MM.1S (cell line): Measurements from ENCODE around the gene RPS10.
"Not testable (repeated sequence)": the region's sequence is repeated elsewhere in the genome, so short reads cannot be mapped to it uniquely, and the experiment has no call there.

ENCODE experiments used
- DNase-seq: peaks from one replicate; pipeline ENCODE4 v3.0.0-alpha.2; 2015
- H2AFZ ChIP-seq: fragments of 300-600 bp; sonication (generic); 2 replicates; pipeline ENCODE4 v1.6.0; 2016; ENCODE audit warnings: antibody characterized with exemption, low read length
- H3F3A ChIP-seq: fragments of 300-600 bp; sonication (generic); 2 replicates; pipeline ENCODE4 v1.6.1; 2016; ENCODE audit warnings: mild to moderate bottlenecking, antibody characterized with exemption, low read length, moderate library complexity, mixed read lengths; ENCODE audit not compliant: insufficient read depth
- H3K27ac ChIP-seq: fragments of 300-600 bp; sonication (generic); 2 replicates; pipeline ENCODE4 v1.5.1; 2016; ENCODE audit warnings: mild to moderate bottlenecking, low read length
- H3K27me3 ChIP-seq: fragments of 300-600 bp; sonication (generic); replicated peaks from 2 replicates; pipeline ENCODE4 v1.6.0; 2016; ENCODE audit warnings: low read length; ENCODE audit not compliant: insufficient read depth
- H3K36me3 ChIP-seq: fragments of 300-600 bp; sonication (generic); replicated peaks from 2 replicates; pipeline ENCODE4 v1.6.1; 2016; ENCODE audit warnings: mild to moderate bottlenecking, low read length, mixed read lengths; ENCODE audit not compliant: insufficient read depth
- H3K4me1 ChIP-seq: fragments of 300-600 bp; sonication (generic); 2 replicates; pipeline ENCODE4 v1.6.1; 2016; ENCODE audit warnings: low read length, mixed read lengths
- H3K4me2 ChIP-seq: fragments of 300-600 bp; sonication (generic); 2 replicates; pipeline ENCODE4 v1.6.0; 2016; ENCODE audit warnings: low read depth, low read length
- H3K4me3 ChIP-seq: fragments of 300-600 bp; sonication (generic); 2 replicates; pipeline ENCODE4 v1.5.1; 2016; ENCODE audit warnings: low read length, mixed read lengths
- H3K79me2 ChIP-seq: fragments of 300-600 bp; sonication (generic); 2 replicates; pipeline ENCODE4 v1.6.1; 2016; ENCODE audit warnings: mixed run types, low read length, mixed read lengths
- H3K9ac ChIP-seq: fragments of 300-600 bp; sonication (generic); 2 replicates; pipeline ENCODE4 v1.6.1; 2016; ENCODE audit warnings: low read length, mixed read lengths
- H3K9me2 ChIP-seq: fragments of 300-600 bp; sonication (generic); replicated peaks from 2 replicates; pipeline ENCODE4 v1.6.1; 2016; ENCODE audit warnings: mild to moderate bottlenecking, low read length, mixed read lengths; ENCODE audit not compliant: insufficient read depth
- H3K9me3 ChIP-seq: fragments of 300-600 bp; sonication (generic); replicated peaks from 2 replicates; pipeline ENCODE4 v1.6.1; 2016; ENCODE audit warnings: mild to moderate bottlenecking, low read length, mixed read lengths; ENCODE audit not compliant: insufficient read depth
- H4K20me1 ChIP-seq: fragments of 300-600 bp; sonication (generic); 2 replicates; pipeline ENCODE4 v1.6.1; 2016; ENCODE audit warnings: mild to moderate bottlenecking, low read length, moderate library complexity, mixed read lengths; ENCODE audit not compliant: insufficient read depth
- CTCF ChIP-seq: fragments of 300-600 bp; sonication (generic); IDR thresholded peaks from 2 replicates; pipeline ENCODE4 v1.5.1; 2016; ENCODE audit warnings: antibody characterized with exemption, low read length, mixed read lengths
- EZH2 ChIP-seq: fragments of 300-600 bp; sonication (generic); optimal IDR thresholded peaks from 2 replicates; pipeline ENCODE3; 2017; ENCODE audit warnings: low read depth, mild to moderate bottlenecking, antibody characterized with exemption, low read length, mixed read lengths
- EZH2phosphoT487 ChIP-seq: fragments of 300-600 bp; sonication (generic); IDR thresholded peaks from 2 replicates; pipeline ENCODE4 v1.6.1; 2018; ENCODE audit warnings: antibody characterized with exemption, low read length

RPS10 gene

GRCh38 chr6:34412643-34413214 is 13.1 kb downstream of the RPS10 start:
- no peaks in the 10 kb centered on the region for H3K4me1 ChIP-seq
- no peak for DNase-seq
- no peak overlapping the region for H3K4me2 ChIP-seq
- H2AFZ ChIP-seq = no peak overlapping the region
- H3F3A ChIP-seq = peaks cover 26% of the 10 kb centered on the region
- TF ChIP-seq EZH2phosphoT487 = no peak
- no peak for TF ChIP-seq CTCF
- TF ChIP-seq EZH2 = no peak
- peaks cover 8% of the 10 kb centered on the region; the same call in 1 of the 2 replicates for H4K20me1 ChIP-seq
- no peaks in the 10 kb centered on the region for H3K27me3 ChIP-seq
- no peak overlapping the region for H3K27ac ChIP-seq
- H3K9me2 ChIP-seq = no peaks in the 10 kb centered on the region
- H3K79me2 ChIP-seq = no peaks in the 10 kb centered on the region
- no peak overlapping the region for H3K9ac ChIP-seq
- no peaks in the 10 kb centered on the region for H3K9me3 ChIP-seq
- H3K4me3 ChIP-seq = no peak overlapping the region
- H3K36me3 ChIP-seq = peaks cover 6% of the 10 kb centered on the region; the same call in 1 of the 2 replicates

GRCh38 chr6:34412016-34412415 is 13.9 kb downstream of the RPS10 start:
- Histone ChIP-seq H3K4me3 (no peak overlapping the region), H3K4me2 (no peak overlapping the region), H3K27me3 (no peaks in the 10 kb centered on the region), H3K36me3 (peaks cover 3% of the 10 kb centered on the region; the same call in 1 of the 2 replicates), H3K79me2 (no peaks in the 10 kb centered on the region), H3K27ac (no peak overlapping the region), H3F3A (peaks cover 19% of the 10 kb centered on the region), H3K4me1 (no peaks in the 10 kb centered on the region), H3K9me2 (no peaks in the 10 kb centered on the region), H4K20me1 (peaks cover 7% of the 10 kb centered on the region; the same call in 1 of the 2 replicates), H2AFZ (no peak overlapping the region), H3K9me3 (no peaks in the 10 kb centered on the region), H3K9ac (no peak overlapping the region)
- TF ChIP-seq EZH2 (no peak), EZH2phosphoT487 (no peak), CTCF (no peak)
- no peak for DNase-seq

- H3K27ac ChIP-seq, H3F3A ChIP-seq, H3K4me1 ChIP-seq, H3K9me3 ChIP-seq, H3K9me2 ChIP-seq, H3K4me2 ChIP-seq, H3K9ac ChIP-seq, H3K36me3 ChIP-seq, H3K4me3 ChIP-seq, H2AFZ ChIP-seq, H3K79me2 ChIP-seq, DNase-seq, H4K20me1 ChIP-seq, H3K27me3 ChIP-seq: not testable (repeated sequence)
Observed at GRCh38 chr6:34407915-34408314, 18.0 kb downstream of the RPS10 start.

GRCh38 chr6:34396518-34396917 is 29.4 kb downstream of the RPS10 start:
- Histone ChIP-seq H3K27ac (no peak overlapping the region), H3F3A (no peaks in the 10 kb centered on the region), H2AFZ (no peak overlapping the region), H3K4me2 (no peak overlapping the region), H3K4me1 (0 out of 2 replicates have a peak, but pooled peaks cover 4% of the 10 kb centered on the region), H3K27me3 (no peaks in the 10 kb centered on the region), H3K9me2 (no peaks in the 10 kb centered on the region), H4K20me1 (no peaks in the 10 kb centered on the region), H3K79me2 (peaks cover 13% of the 10 kb centered on the region), H3K36me3 (no peaks in the 10 kb centered on the region), H3K9ac (no peak overlapping the region), H3K9me3 (no peaks in the 10 kb centered on the region), H3K4me3 (no peak overlapping the region)
- no peak for TF ChIP-seq EZH2
- no peak for TF ChIP-seq CTCF
- no peak for TF ChIP-seq EZH2phosphoT487
- no peak for DNase-seq
